B cell (primary cell): Measurements from ENCODE around the gene MED17. TPM values are rescaled to one million over a fixed set of nuclear protein-coding genes. Genes with fewer than 3 reads are reported as not detected.

Experiments
- ATAC-seq: fragments of 200-7000 bp; cut with Tn5 transposase; one replicate; pipeline ENCODE4 v1.10.0; 2021; ENCODE audit warnings: low read depth, mild to moderate bottlenecking, moderate number of reproducible peaks, moderate library complexity
- CTCF ChIA-PET: fragments of 350-600 bp; sonication (Branson Sonifier 250); formaldehyde crosslinking; loops from one replicate; lab custom pipeline; 2021; ENCODE audit warnings: antibody characterized with exemption, inconsistent platforms; lab: Charles Lee
- POLR2A ChIA-PET: fragments of 350-600 bp; sonication (Branson Sonifier 250); formaldehyde crosslinking; loops from one replicate; lab custom pipeline; 2021; ENCODE audit warnings: antibody characterized with exemption; lab: Charles Lee
- DNase-seq: peaks from one replicate; pipeline ENCODE4 v3.0.0; 2013
- H2AFZ ChIP-seq: 2 replicates; pipeline ENCODE4 v1.6.1; 2012; ENCODE audit warnings: mild to moderate bottlenecking, low read depth, low read length; ENCODE audit not compliant: insufficient read depth, poor library complexity, severe bottlenecking
- H3K27ac ChIP-seq, 2 donors: 1 replicate in 1 of 2; 2 replicates in 1 of 2; pipeline ENCODE4 v1.5.1; 2012 to 2013; ENCODE audit warnings: low read length in 2 of 2, mild to moderate bottlenecking in 2 of 2, moderate library complexity in 1 of 2
- H3K27me3 ChIP-seq, 4 experiments: fragments of 200-600 bp in 1 of 4; sonication (generic) in 1 of 4; replicated peaks in 1 of 4; 1 replicate in 2 of 4; 2 replicates in 2 of 4; pipeline versions ENCODE4 v1.6.1 to v1.7.0; 2013 to 2016; ENCODE audit warnings: low read length in 3 of 4, mild to moderate bottlenecking in 2 of 4, mixed read lengths in 1 of 4, moderate library complexity in 1 of 4; ENCODE audit not compliant: insufficient read depth in 4 of 4, control insufficient read depth in 3 of 4; ENCODE audit errors: control extremely low read depth in 1 of 4
- H3K36me3 ChIP-seq, 2 experiments: replicated peaks in 1 of 2; 1 replicate in 1 of 2; 2 replicates in 1 of 2; pipeline versions ENCODE4 v1.6.1 to v1.7.1; 2013; ENCODE audit warnings: low read length in 1 of 2; ENCODE audit not compliant: insufficient read depth in 2 of 2, control insufficient read depth in 1 of 2; ENCODE audit errors: control extremely low read depth in 1 of 2, extremely low read depth in 1 of 2
- H3K4me1 ChIP-seq, 2 donors: fragments of 200-600 bp in 1 of 2; sonication (generic) in 1 of 2; 1 replicate in 1 of 2; 2 replicates in 1 of 2; pipeline versions ENCODE4 v1.5.1 to v1.6.1; 2013 to 2017; ENCODE audit warnings: low read length in 2 of 2; ENCODE audit not compliant: control insufficient read depth in 2 of 2, insufficient read depth in 2 of 2
- H3K4me2 ChIP-seq: replicated peaks from 2 replicates; pipeline ENCODE3; 2012; ENCODE audit warnings: mild to moderate bottlenecking, low read depth, low read length; ENCODE audit not compliant: poor library complexity, severe bottlenecking
- H3K4me3 ChIP-seq, 5 experiments: fragments of 200-600 bp in 1 of 5; sonication (generic) in 1 of 5; 1 replicate in 3 of 5; 2 replicates in 2 of 5; pipeline versions ENCODE4 v1.5.1 to v1.7.0; 2011 to 2016; ENCODE audit warnings: low read length in 4 of 5, mild to moderate bottlenecking in 4 of 5, low read depth in 2 of 5, control low read depth in 1 of 5, moderate library complexity in 1 of 5; ENCODE audit not compliant: insufficient read depth in 1 of 5; ENCODE audit errors: control extremely low read depth in 1 of 5, extremely low read depth in 1 of 5
- H3K79me2 ChIP-seq: fragments of 200-600 bp; sonication (generic); one replicate; pipeline ENCODE4 v1.6.0; 2016; ENCODE audit warnings: low read length; ENCODE audit not compliant: control insufficient read depth, insufficient read depth
- H3K9ac ChIP-seq: fragments of 200-600 bp; sonication (generic); 2 replicates; pipeline ENCODE4 v1.6.1; 2017; ENCODE audit warnings: mild to moderate bottlenecking, low read length, moderate library complexity
- H3K9me3 ChIP-seq, 3 donors: one replicate each; pipeline versions ENCODE4 v1.6.1 to v1.7.1; 2013; ENCODE audit warnings: low read length in 2 of 3; ENCODE audit not compliant: control insufficient read depth in 2 of 3, insufficient read depth in 1 of 3; ENCODE audit errors: control extremely low read depth in 1 of 3
- H4K20me1 ChIP-seq: 2 replicates; pipeline ENCODE4 v1.6.0; 2012; ENCODE audit warnings: mild to moderate bottlenecking, low read length; ENCODE audit not compliant: insufficient read depth, control insufficient read depth, poor library complexity, severe bottlenecking
- H3K27ac Mint-ChIP-seq: one replicate; pipeline ENCODE4 v1.8.0; 2021; ENCODE audit warnings: mixed read lengths
- H3K27me3 Mint-ChIP-seq: one replicate; pipeline ENCODE4 v1.8.0; 2021; ENCODE audit warnings: mixed read lengths
- H3K4me1 Mint-ChIP-seq: one replicate; pipeline ENCODE4 v1.8.0; 2021; ENCODE audit warnings: mixed read lengths
- H3K4me3 Mint-ChIP-seq: one replicate; pipeline ENCODE4 v1.8.0; 2021; ENCODE audit warnings: mixed read lengths
- H3K9me3 Mint-ChIP-seq: one replicate; pipeline ENCODE4 v1.8.0; 2022; ENCODE audit warnings: mixed read lengths; ENCODE audit not compliant: insufficient read depth
- EZH2 ChIP-seq: IDR thresholded peaks from 2 replicates; pipeline ENCODE4 v1.6.1; 2012; ENCODE audit warnings: borderline replicate concordance, low read depth, mild to moderate bottlenecking, moderate library complexity, low read length; ENCODE audit not compliant: insufficient read depth, poor library complexity, severe bottlenecking
- WGBS: methylation state at CpG from one replicate; pipeline ENCODE4 v1.1.5; 2013; ENCODE audit warnings: missing lambda C conversion rate; ENCODE audit not compliant: insufficient coverage; 5-methylcytosine and 5-hydroxymethylcytosine counted together
- intact Hi-C: fragments of 100-400 bp; cut with micrococcal nuclease; formaldehyde crosslinking; loops from one replicate; pipeline ENCODE4 v1.10.0; 2022
- polyA plus RNA-seq: library from polyadenylated mRNA; depleted of rRNA; stranded (reverse); fragments of >200 nt; gene quantifications from 2 replicates; pipeline ENCODE4 v1.2.3, GENCODE V29; 2012
- total RNA-seq, 2 donors: library from RNA; stranded (reverse); fragments of 120-200 nt in 1 of 2; gene quantifications; 1 replicate in 1 of 2; 2 replicates in 1 of 2; pipeline versions ENCODE4 v1.2.3 to v1.2.4, GENCODE V29; 2013 to 2022
- TF ChIP-seq, protein P1 (sequence below): fragments of 200-600 bp; IDR thresholded peaks from one replicate; pipeline ENCODE4 v1.8.0; 2022; ENCODE audit warnings: antibody characterized with exemption, mild to moderate bottlenecking

The MED17 gene
- total and polyA plus RNA-seq, 2 donors (not counting 1 experiment from before 2014, with no cell fraction given), result 26.1 to 78.1 TPM

DNA sequence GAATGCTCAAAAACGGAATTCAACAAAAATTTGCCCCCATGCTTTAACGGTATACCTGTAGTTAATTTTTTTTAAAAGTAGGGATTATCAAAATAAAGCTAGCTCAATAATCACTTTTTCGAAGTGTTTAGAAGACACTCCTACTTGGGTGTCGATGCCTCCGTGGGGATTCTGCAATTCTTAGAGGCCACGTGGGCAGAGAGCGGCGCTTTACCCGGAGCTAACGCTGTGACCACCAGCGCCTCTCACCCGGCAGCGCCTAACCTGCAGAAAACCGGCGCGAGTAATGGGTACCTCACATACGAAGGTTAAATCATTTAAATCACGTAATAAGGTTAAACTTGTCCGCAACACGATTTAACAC lies 43.4 kb upstream of the MED17 start:
- ATAC-seq (peak; percentile 10), DNase-seq (no peak)
- no peaks in the 10 kb centered on the region for H3K27me3 ChIP-seq
- WGBS, result under 1% methylated on average over 18 of the region's 20 CpGs
- peaks cover 36 to 39% of the 10 kb centered on the region in 2 donors for H3K4me1 ChIP-seq
- H2AFZ ChIP-seq, result peak overlapping the region; percentile 89
- H3K9me3 Mint-ChIP-seq, result no peaks in the 10 kb centered on the region
- H3K4me3 Mint-ChIP-seq, result peak overlapping the region; percentile 98
- peaks cover 22% of the 10 kb centered on the region for H4K20me1 ChIP-seq
- ChIA-PET CTCF (interaction anchor here (1.1 to 4.5 kb wide), 6 partner anchors 18 to 87 kb away, joined by 6 to 43 read pairs (median 11); partner anchors contain the start of genes CEP295 and MED17), POLR2A (interaction anchor here (1.0 to 2.9 kb wide), 6 partner anchors 17 to 80 kb away, joined by 5 to 38 read pairs (median 18); partner anchors contain the start of genes CEP295 and MED17)
- no peak for TF ChIP-seq EZH2
- intact Hi-C loops, result loop anchor here (1.0 to 10.0 kb wide), 5 partner anchors 22 to 753 kb away; partner anchors contain the start of genes ANKRD49, CEP295, MED17 and MRE11
- H3K9me3 ChIP-seq, result no peaks in the 10 kb centered on the region
- H3K27ac ChIP-seq, result peak overlapping the region; percentile 90 to 96
- peak overlapping the region; percentile 92 for H3K9ac ChIP-seq
- peak overlapping the region; percentile 98 for H3K27ac Mint-ChIP-seq
- peak overlapping the region; percentile 73 to 98 (median 92) for H3K4me3 ChIP-seq
- H3K4me2 ChIP-seq, result peak overlapping the region; percentile 91
- peaks cover 0 to 44% of the 10 kb centered on the region in 2 experiments for H3K36me3 ChIP-seq
- peaks cover 65% of the 10 kb centered on the region for H3K4me1 Mint-ChIP-seq
- H3K27me3 Mint-ChIP-seq, result no peaks in the 10 kb centered on the region
- peaks cover 85% of the 10 kb centered on the region for H3K79me2 ChIP-seq

DNA sequence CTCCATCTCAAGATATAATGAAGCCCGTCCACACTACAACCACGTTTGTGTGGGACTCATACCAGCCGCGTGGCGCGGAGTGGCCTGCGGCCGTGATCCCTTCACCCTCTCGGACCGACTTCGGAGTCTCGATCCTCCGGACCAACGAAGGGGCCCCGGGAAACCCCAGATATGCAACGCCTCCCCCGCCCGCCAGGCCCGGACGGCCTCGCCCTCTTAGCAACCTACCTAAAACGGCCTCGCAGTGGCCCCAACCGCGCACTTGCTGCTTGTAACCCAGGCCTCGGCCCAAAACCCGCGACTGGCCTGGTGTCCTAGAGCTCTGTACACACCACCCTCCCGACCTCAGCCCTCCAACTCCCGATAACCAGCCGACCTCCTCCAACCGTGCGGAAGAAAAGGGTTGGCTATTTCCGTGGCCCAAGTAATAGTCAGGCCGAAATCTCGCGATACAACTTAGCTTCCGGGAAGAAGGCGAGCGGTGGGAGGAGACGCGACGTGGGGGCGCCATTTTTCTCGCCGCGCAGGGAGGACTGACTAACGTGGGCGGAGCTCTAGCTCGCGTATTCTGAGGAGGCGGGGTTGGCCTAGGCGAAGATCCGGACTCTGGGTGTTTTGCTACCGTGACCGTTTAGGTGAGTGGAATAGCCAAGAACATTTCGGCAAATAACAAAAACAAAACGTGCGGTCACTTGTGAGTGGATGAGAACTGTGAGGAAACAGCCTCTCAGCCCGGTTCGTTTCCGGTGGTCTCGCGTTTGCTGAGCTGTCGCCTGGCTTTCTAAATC lies 42.8 kb upstream of the MED17 start, which contains the start of the genes C11orf54 and TAF1D:
Gene C11orf54 (plus strand): TSS at position 579 of the 788 bp plus-strand sequence. CDS start 5,722 bp downstream, outside the sequence.
Gene TAF1D (minus strand): TSS at position 402 of the 788 bp plus-strand sequence. CDS start 2,191 bp downstream, outside the sequence.
- WGBS, result under 1% methylated on average over 65 of the region's 65 CpGs
- Mint-ChIP-seq H3K9me3 (no peaks in the 10 kb centered on the region), H3K27ac (peak within 1 kb of the TSS; percentile 98), H3K27me3 (no peaks in the 10 kb centered on the region), H3K4me3 (peak within 1 kb of the TSS; percentile 98), H3K4me1 (peaks cover 63% of the 10 kb centered on the region)
- DNase-seq (peak; percentile 99), ATAC-seq (peak; percentile 95)
- intact Hi-C loops, result loop anchor here (1.0 to 10.0 kb wide), 5 partner anchors 23 to 752 kb away; partner anchors contain the start of genes ANKRD49, CEP295, MED17 and MRE11
- no peaks in the 10 kb centered on the region for H3K27me3 ChIP-seq
- ChIA-PET CTCF (interaction anchor here (0.7 to 4.5 kb wide), 12 partner anchors 18 to 388 kb away, joined by 3 to 43 read pairs (median 6); partner anchors contain the start of genes CEP295, MED17 and PANX1), POLR2A (interaction anchor here (0.9 to 2.9 kb wide), 8 partner anchors 9 to 387 kb away, joined by 3 to 38 read pairs (median 14); partner anchors contain the start of genes CEP295, MED17 and PANX1)
- TF ChIP-seq EZH2, result no peak
- TF ChIP-seq, protein P1, sequence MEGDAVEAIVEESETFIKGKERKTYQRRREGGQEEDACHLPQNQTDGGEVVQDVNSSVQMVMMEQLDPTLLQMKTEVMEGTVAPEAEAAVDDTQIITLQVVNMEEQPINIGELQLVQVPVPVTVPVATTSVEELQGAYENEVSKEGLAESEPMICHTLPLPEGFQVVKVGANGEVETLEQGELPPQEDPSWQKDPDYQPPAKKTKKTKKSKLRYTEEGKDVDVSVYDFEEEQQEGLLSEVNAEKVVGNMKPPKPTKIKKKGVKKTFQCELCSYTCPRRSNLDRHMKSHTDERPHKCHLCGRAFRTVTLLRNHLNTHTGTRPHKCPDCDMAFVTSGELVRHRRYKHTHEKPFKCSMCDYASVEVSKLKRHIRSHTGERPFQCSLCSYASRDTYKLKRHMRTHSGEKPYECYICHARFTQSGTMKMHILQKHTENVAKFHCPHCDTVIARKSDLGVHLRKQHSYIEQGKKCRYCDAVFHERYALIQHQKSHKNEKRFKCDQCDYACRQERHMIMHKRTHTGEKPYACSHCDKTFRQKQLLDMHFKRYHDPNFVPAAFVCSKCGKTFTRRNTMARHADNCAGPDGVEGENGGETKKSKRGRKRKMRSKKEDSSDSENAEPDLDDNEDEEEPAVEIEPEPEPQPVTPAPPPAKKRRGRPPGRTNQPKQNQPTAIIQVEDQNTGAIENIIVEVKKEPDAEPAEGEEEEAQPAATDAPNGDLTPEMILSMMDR, result no peak
- peaks cover 83% of the 10 kb centered on the region for H3K79me2 ChIP-seq
- peak within 1 kb of the TSS; percentile 89 for H2AFZ ChIP-seq
- peak within 1 kb of the TSS; percentile 92 for H3K9ac ChIP-seq
- peaks cover 36 to 39% of the 10 kb centered on the region in 2 donors for H3K4me1 ChIP-seq
- H3K9me3 ChIP-seq, result no peaks in the 10 kb centered on the region
- peaks cover 0 to 38% of the 10 kb centered on the region in 2 experiments for H3K36me3 ChIP-seq
- peaks cover 22% of the 10 kb centered on the region for H4K20me1 ChIP-seq
- peak within 1 kb of the TSS; percentile 73 to 98 (median 92) for H3K4me3 ChIP-seq
- H3K27ac ChIP-seq, result peak within 1 kb of the TSS; percentile 90 to 96
- H3K4me2 ChIP-seq, result peak within 1 kb of the TSS; percentile 91
